Measurements from ENCODE around the gene GPR158.

DNA sequence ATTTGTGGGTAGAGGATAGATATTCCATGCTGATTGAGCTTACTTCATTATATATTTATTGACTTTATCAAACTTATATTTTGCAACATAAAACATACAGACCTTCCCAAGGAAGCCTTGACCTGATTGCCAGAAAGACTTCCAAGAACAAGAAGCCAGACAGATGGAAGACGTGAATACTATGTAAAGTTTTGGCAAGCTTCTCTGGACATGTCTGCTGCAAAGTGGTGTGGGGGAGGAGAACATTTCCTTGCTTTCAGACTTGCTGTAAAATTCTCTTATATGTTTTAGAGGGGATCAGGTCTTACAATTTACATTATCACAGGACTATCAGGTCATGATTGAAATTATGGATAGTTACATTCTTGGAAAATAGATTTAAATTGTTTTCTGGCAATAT lies 23.4 kb downstream of the GPR158 start:
- TF ChIP-seq POLR2AphosphoS5 (IDR thresholded peaks at IDR 0.05) (no peak), POLR2A (IDR thresholded peaks at IDR 0.05) (no peak)
- TF ChIP-seq, protein P1, sequence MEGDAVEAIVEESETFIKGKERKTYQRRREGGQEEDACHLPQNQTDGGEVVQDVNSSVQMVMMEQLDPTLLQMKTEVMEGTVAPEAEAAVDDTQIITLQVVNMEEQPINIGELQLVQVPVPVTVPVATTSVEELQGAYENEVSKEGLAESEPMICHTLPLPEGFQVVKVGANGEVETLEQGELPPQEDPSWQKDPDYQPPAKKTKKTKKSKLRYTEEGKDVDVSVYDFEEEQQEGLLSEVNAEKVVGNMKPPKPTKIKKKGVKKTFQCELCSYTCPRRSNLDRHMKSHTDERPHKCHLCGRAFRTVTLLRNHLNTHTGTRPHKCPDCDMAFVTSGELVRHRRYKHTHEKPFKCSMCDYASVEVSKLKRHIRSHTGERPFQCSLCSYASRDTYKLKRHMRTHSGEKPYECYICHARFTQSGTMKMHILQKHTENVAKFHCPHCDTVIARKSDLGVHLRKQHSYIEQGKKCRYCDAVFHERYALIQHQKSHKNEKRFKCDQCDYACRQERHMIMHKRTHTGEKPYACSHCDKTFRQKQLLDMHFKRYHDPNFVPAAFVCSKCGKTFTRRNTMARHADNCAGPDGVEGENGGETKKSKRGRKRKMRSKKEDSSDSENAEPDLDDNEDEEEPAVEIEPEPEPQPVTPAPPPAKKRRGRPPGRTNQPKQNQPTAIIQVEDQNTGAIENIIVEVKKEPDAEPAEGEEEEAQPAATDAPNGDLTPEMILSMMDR (IDR thresholded peaks at IDR 0.05): no peak
